ENCODE results near the gene PTPRN2. TPM values are rescaled to one million over a fixed set of nuclear protein-coding genes. Genes with fewer than 3 reads are reported as not detected.

PTPRN2 gene
- total and polyA plus RNA-seq, 2 donors from 2014 or later: 4.8 to 6.2 TPM

DNA sequence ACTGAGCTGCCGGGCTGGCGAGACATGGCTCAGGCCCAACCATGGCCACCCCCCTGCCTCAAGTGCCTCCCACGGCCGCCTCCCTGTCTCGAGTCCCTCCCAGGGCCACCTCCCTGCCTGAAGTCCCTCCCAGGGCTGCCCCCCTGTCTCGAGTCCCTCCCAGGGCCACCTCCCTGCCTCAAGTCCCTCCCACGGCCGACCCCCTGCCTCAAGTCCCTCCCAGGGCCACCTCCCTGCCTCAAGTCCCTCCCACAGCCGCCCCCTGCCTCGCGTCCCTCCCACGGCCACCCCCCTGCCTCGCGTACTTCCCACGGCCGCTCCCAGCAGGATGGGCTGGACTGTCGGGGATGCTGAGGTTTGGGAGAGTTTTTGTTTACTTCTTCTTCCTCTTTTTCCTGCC is 462.5 kb downstream of the PTPRN2 start:
- no peak overlapping the region for H3K9ac ChIP-seq (ENCODE audit: low read length in 3 of 3)
- H3K36me3 ChIP-seq (ENCODE audit: control insufficient read depth in 2 of 3, insufficient read depth in 3 of 3, low read length in 3 of 3): no peaks in the 10 kb centered on the region
- intact Hi-C loops (cut with DNase I): no loop called here
- DNase-seq: peak in 1 of 5 donors; percentile 58
- no peaks in the 10 kb centered on the region for H3K27me3 ChIP-seq (ENCODE audit: control insufficient read depth, insufficient read depth, low read length)
- H3K4me1 ChIP-seq (ENCODE audit: control insufficient read depth in 2 of 3, insufficient read depth in 2 of 3, low read depth in 1 of 3, low read length in 3 of 3): no peaks in the 10 kb centered on the region
- TF ChIP-seq, protein P1, sequence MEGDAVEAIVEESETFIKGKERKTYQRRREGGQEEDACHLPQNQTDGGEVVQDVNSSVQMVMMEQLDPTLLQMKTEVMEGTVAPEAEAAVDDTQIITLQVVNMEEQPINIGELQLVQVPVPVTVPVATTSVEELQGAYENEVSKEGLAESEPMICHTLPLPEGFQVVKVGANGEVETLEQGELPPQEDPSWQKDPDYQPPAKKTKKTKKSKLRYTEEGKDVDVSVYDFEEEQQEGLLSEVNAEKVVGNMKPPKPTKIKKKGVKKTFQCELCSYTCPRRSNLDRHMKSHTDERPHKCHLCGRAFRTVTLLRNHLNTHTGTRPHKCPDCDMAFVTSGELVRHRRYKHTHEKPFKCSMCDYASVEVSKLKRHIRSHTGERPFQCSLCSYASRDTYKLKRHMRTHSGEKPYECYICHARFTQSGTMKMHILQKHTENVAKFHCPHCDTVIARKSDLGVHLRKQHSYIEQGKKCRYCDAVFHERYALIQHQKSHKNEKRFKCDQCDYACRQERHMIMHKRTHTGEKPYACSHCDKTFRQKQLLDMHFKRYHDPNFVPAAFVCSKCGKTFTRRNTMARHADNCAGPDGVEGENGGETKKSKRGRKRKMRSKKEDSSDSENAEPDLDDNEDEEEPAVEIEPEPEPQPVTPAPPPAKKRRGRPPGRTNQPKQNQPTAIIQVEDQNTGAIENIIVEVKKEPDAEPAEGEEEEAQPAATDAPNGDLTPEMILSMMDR (IDR thresholded peaks at IDR 0.05; ENCODE audit: borderline replicate concordance, extremely low read depth, insufficient read depth): no peak
- FAIRE-seq: no peak
- H3K9me3 ChIP-seq (ENCODE audit: control insufficient read depth in 2 of 3, insufficient read depth in 1 of 3, low read length in 3 of 3): peaks cover 0 to 3% (median 0%) of the 10 kb centered on the region in 3 donors
- H3K4me3 ChIP-seq (ENCODE audit: low read length in 3 of 3): no peak overlapping the region
- no peak overlapping the region for H3K27ac ChIP-seq (ENCODE audit: low read depth in 2 of 2, low read length in 2 of 2)

DNA sequence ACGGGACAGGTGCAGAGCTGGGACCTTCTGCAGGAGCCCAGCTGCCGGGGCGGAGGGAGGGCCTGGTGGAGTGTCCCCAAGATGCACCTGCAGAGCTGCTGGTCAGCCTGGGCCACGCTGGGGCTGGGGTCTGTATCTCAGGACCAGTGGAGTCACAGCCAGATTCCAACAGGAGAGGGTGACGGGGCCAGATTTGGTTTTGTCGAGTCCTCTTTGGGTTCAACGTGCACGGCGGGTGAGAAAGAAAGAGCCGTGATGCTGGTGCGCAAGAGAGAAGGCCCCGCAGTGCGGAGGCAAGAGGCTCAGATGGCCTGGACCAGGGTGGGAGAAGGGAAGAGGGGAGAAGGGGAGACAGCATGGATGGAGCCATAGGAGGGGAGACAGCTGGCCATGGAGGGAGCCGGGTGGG is 462.9 kb downstream of the PTPRN2 start:
- intact Hi-C loops (cut with DNase I): no loop called here
- Histone ChIP-seq H3K4me3 (ENCODE audit: low read length in 3 of 3) (no peak overlapping the region), H3K9me3 (ENCODE audit: control insufficient read depth in 2 of 3, insufficient read depth in 1 of 3, low read length in 3 of 3) (peaks cover 0 to 3% (median 0%) of the 10 kb centered on the region in 3 donors), H3K4me1 (ENCODE audit: control insufficient read depth in 2 of 3, insufficient read depth in 2 of 3, low read depth in 1 of 3, low read length in 3 of 3) (no peaks in the 10 kb centered on the region), H3K27ac (ENCODE audit: low read depth in 2 of 2, low read length in 2 of 2) (no peak overlapping the region), H3K9ac (ENCODE audit: low read length in 3 of 3) (no peak overlapping the region), H3K36me3 (ENCODE audit: control insufficient read depth in 2 of 3, insufficient read depth in 3 of 3, low read length in 3 of 3) (no peaks in the 10 kb centered on the region), H3K27me3 (ENCODE audit: control insufficient read depth, insufficient read depth, low read length) (no peaks in the 10 kb centered on the region)
- FAIRE-seq (no peak), DNase-seq (peak in 1 of 5 donors; percentile 37)
- TF ChIP-seq, protein P1 (IDR thresholded peaks at IDR 0.05; ENCODE audit: borderline replicate concordance, extremely low read depth, insufficient read depth): no peak

DNA sequence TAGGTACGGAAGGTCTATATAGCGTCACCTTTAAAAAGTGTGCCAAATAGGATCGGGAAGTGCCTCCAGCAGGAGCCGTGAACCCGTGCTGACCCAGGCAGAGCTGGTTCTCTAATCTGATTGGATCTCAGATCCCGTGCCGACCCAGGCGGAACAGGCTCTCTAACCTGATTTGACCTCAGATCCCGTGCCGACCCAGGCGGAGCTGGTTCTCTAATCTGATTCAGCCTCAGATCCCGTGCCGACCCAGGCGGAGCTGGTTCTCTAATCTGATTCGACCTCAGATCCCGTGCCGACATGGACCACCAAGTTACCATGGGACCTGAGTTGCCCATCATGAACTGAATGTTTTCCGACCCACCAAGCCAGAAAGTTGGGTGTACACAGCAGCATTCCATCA is 463.9 kb downstream of the PTPRN2 start:
- no peak for FAIRE-seq
- Histone ChIP-seq H3K27me3 (ENCODE audit: control insufficient read depth, insufficient read depth, low read length) (no peaks in the 10 kb centered on the region), H3K36me3 (ENCODE audit: control insufficient read depth in 2 of 3, insufficient read depth in 3 of 3, low read length in 3 of 3) (no peaks in the 10 kb centered on the region), H3K4me1 (ENCODE audit: control insufficient read depth in 2 of 3, insufficient read depth in 2 of 3, low read depth in 1 of 3, low read length in 3 of 3) (no peaks in the 10 kb centered on the region), H3K4me3 (ENCODE audit: low read length in 3 of 3) (no peak overlapping the region), H3K9ac (ENCODE audit: low read length in 3 of 3) (no peak overlapping the region), H3K9me3 (ENCODE audit: control insufficient read depth in 2 of 3, insufficient read depth in 1 of 3, low read length in 3 of 3) (no peaks in the 10 kb centered on the region), H3K27ac (ENCODE audit: low read depth in 2 of 2, low read length in 2 of 2) (no peak overlapping the region)
- peak in 1 of 5 donors; percentile 26 for DNase-seq
- TF ChIP-seq, protein P1 (IDR thresholded peaks at IDR 0.05; ENCODE audit: borderline replicate concordance, extremely low read depth, insufficient read depth): no peak
- intact Hi-C loops (cut with DNase I): no loop called here

DNA sequence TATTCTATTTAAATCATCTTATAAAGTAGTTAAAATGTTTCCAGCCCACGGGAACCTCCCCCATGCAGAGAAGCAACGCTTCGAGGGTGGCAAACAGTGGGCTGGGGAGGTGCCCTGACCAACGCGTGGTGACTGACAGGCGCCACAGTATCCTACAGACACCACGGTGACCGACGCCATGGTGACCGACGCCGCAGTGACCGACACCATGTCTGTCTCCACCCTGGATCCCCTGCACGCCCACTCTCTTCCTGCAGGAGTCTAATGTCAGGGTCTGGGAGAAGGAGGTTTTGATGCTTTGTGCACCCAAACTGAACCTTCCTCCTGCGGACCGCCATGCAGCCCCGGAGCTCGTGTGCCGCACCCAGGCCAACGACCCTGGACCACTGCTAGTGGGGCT is 464.4 kb downstream of the PTPRN2 start:
- FAIRE-seq (no peak), DNase-seq (peak in 1 of 5 donors; percentile 63)
- intact Hi-C loops (cut with DNase I): no loop called here
- Histone ChIP-seq H3K36me3 (ENCODE audit: control insufficient read depth in 2 of 3, insufficient read depth in 3 of 3, low read length in 3 of 3) (no peaks in the 10 kb centered on the region), H3K27me3 (ENCODE audit: control insufficient read depth, insufficient read depth, low read length) (no peaks in the 10 kb centered on the region), H3K27ac (ENCODE audit: low read depth in 2 of 2, low read length in 2 of 2) (no peak overlapping the region), H3K4me1 (ENCODE audit: control insufficient read depth in 2 of 3, insufficient read depth in 2 of 3, low read depth in 1 of 3, low read length in 3 of 3) (no peaks in the 10 kb centered on the region), H3K9ac (ENCODE audit: low read length in 3 of 3) (no peak overlapping the region), H3K9me3 (ENCODE audit: control insufficient read depth in 2 of 3, insufficient read depth in 1 of 3, low read length in 3 of 3) (peaks cover 0 to 3% (median 0%) of the 10 kb centered on the region in 3 donors), H3K4me3 (ENCODE audit: low read length in 3 of 3) (no peak overlapping the region)
- TF ChIP-seq, protein P1 (IDR thresholded peaks at IDR 0.05; ENCODE audit: borderline replicate concordance, extremely low read depth, insufficient read depth): no peak

Measured in kidney (tissue), 14 donors.